EL (cell line): Measurements from ENCODE around the gene COL4A1.

Experiments used
- DNase-seq: peaks from one replicate; pipeline ENCODE4 v3.0.0-alpha.2; 2016

COL4A1 gene

GRCh38 chr13:110154410-110154933 lies 152.5 kb downstream of the COL4A1 start:
- no peak for DNase-seq

DNA sequence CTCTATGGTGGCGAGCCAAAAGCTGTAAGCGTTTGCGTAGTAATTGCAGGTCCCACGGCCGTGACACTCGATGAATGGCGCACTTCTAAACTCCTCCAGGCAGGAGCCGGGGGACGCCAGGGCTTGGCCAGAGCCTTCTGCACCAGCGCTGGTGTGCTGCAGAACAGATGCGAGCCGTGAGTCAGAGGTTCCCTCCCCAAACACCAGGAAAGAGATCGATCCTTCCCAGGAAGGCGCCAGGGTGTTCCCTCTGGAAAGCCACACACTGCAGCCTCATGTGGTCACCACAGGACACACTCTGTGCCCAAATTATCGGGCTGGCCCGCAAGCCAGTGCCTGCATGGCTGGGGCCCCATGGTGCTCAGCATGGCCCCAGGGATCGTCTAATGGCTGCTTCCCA lies 154.6 kb downstream of the COL4A1 start:
- DNase-seq = no peak

DNA sequence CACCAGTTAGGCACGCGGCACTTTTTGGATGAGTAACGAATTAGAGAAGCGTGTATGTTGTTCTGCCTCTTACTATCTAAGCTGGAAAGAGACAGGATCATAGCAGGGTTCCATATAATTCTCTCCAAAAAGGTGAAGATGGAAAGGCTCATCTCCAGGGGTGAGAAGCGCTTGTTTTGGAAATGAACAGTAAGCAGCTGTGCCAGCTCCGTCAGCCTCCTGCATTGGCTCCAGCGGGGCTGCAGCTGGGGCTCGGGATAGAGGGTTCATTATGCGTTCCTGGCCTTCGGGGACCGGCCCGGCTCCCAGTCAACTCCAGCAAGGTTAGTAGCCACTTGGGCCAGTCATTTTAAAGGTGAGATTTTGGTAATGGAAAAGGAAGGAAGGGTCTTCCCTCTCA lies 155.5 kb downstream of the COL4A1 start:
- DNase-seq = no peak

- DNase-seq = peak; percentile 52
Observed at GRCh38 chr13:110150384-110151101, 156.4 kb downstream of the COL4A1 start.

DNA sequence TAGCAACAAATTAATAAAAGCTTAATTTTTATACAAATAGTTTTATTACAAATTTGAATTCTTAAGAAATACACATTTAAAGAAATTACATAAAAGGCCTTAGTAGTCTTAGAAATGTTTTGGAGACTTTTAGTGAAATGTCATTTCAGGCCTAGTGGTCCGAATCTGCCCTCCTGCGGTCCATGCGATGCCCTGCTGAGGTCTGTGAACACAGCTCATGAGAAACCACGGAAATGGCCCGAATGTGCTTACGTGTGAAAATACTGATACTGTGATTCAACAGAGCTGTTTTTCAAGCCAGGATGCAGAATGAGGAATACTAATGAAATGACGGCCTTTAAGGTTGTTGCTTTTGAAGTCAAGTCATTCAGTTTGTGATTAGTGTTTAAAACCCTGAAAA lies 157.9 kb downstream of the COL4A1 start:
- DNase-seq = no peak

- DNase-seq = no peak
Observed at GRCh38 chr13:110140099-110140498, 166.9 kb downstream of the COL4A1 start.

- no peak for DNase-seq
Observed at GRCh38 chr13:110138700-110139036, 168.3 kb downstream of the COL4A1 start.

- peak; percentile 80 for DNase-seq
Observed at GRCh38 chr13:110138010-110138699, 168.8 kb downstream of the COL4A1 start.

- DNase-seq = no peak
Observed at GRCh38 chr13:110137680-110138009, 169.3 kb downstream of the COL4A1 start.

GRCh38 chr13:110136660-110137585 lies 170.0 kb downstream of the COL4A1 start:
- no peak for DNase-seq

- no peak for DNase-seq
Observed at GRCh38 chr13:110135977-110136597, 170.9 kb downstream of the COL4A1 start.

- DNase-seq = no peak
Observed at GRCh38 chr13:110134801-110135200, 172.2 kb downstream of the COL4A1 start.

GRCh38 chr13:110133425-110134235 lies 173.3 kb downstream of the COL4A1 start:
- no peak for DNase-seq

DNA sequence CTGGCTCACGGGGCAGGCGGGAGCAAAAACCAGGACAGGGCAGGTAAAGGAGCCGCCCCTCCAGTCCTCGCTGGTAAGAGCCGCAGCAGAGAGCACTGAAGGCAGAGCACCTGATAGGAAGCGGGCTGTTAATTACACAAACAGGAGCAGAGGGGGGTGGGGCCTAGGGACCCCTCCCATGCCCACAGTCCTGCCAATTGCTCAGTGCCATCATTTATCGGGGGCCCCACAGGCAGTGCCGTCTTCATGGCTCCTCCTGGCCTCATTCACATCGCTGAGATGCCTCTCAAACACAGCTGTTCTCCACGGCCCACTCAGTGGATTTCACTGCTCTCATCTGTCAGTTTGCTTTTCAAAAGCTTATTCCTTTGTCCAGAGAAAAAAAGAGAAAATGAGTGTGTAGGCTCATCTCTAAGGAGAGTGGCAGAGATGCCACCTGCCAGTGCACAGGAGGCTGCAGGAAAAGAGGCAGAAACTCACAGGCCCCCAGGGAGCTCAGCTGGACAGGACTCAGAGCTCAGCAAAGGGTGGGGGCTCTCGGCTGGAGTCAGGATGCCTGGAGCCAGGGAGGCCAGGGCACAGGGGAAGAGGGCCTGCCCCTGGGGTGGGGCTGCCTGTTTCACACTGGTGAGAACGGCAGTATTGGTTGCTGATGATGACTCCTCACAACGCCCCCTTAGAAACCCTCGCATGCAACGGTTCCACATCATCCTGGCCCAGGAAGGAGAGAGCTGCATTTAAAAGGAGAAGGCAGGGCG lies 174.6 kb downstream of the COL4A1 start:
- no peak for DNase-seq

- no peak for DNase-seq
Observed at GRCh38 chr13:110131424-110131823, 175.5 kb downstream of the COL4A1 start.

DNA sequence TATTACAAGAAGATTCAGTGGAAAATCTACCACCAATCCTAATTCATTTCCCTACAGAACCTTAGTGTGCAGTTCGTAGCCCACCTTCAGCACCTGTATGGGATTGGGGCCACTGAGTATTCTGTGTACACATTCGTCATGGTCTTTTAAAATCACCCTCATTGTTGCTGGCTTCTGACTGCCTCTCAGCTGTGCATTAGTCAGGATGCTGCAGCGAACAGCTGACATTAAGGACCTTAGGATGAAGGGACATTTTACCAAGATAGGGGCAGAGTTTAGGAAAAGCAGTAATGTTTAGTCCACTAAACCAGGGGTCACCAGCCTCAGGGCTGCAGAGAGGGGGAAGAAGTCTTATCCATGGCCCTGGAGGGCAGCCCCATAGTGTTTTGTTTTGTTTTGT lies 176.5 kb downstream of the COL4A1 start:
- no peak for DNase-seq

GRCh38 chr13:110129539-110130186 lies 177.3 kb downstream of the COL4A1 start:
- DNase-seq = no peak

DNA sequence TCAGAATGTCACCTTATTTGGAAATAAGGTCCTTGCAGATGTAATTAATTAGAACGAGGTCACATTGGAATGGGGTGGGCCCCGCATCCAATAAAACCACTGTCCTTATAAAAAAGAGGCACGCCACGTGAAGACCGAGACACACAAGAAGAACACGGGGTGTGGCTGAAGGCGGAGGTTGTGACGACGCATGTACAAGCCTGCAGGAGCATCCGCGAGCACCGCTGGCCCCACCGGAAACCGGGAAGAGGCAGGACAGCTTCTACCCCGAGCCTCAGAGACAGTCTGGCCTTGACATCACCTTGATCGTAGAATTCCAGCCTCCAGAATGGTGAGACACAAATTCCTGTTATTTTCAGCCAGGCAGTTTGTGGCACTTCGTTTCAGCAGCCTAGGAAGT lies 177.9 kb downstream of the COL4A1 start:
- no peak for DNase-seq

DNA sequence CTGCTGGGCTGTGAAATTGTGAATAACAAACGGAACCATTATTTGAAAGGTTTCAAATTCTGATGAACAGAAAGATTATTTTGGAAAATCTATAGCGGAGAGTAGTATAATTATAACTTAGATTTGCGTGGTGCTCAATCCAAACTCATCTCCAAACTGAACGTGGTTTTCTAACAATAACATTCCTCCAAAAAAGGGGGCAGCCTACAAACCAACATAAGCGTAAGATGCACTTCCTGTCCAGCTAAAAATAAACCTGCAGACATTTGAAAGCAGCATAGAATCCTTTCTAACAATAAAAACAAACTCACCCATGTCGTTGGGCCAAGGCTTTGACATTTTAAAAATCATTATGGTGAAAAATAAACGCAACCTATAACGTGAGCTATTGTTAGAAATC lies 178.4 kb downstream of the COL4A1 start:
- no peak for DNase-seq

DNA sequence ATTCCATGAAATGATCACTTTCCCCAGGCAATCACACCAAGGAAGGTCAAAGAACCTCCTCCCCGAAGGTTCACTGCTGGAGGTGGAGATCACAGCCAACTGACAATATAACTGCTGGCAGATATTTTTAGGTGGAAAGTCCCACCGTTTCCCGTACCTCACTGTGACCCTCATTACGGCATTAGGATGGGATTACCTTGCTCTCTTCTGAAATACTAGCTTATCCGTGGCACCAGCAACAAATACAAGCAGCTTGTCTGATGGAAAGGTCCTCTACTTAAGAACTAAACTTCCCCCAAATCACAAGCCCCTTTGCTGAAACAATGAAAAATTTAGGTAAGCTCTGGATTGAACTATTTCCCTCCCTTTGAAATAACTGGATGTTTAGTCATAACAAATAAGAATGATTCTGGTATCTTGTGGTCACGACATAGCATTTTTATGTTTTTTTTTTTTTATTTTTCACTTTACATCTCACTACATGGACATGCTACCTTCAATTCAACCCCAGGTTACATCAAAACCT lies 178.9 kb downstream of the COL4A1 start:
- peak; percentile 60 for DNase-seq
